UCSD-AML1 (cell line): ENCODE data around the gene IRX5.

Experiments
- DNase-seq: peaks from one replicate; lab custom pipeline; 2025; ENCODE audit not compliant: unreplicated experiment; lab: John Stamatoyannopoulos, UW

Gene IRX5

DNA sequence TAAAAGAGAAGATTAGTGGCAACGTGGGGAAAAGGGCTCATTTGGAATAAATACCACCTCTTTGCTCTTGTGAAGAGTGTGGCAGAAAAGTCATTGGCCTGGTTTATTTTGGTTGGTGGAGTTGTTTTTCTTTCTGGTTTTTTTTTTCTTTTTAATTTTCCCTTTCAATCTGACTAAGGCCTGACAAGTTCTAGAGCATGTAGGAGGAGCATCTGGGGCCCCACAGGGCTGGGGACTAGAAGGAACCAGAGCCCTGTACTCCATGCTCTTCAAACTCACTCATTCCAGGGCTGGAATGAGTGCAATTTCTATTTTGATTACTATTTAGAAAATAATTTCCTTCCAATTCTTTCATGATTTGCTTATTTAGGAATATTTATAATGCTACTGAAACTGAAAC lies 13.3 kb downstream of the IRX5 start:
- no peak for DNase-seq

DNA sequence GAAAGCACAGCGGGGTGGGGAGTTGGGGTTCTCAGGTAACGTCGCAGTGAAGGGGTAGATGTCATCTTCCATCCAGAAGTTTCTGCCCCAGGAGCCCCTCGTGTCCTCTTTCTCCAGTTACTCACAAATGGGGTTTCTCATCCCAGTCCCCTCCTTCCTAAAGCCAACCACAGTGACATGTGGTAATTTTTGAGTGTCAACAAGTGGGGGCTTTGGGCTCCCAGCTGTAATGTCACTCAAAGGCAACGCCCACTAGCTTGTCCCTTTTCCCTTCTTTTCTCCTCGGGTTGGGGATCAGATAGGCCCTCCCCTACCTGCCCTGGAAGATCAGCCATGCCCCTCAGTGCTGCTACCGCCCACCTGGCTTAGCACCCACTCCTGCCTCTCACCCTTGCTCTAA lies 14.4 kb downstream of the IRX5 start:
- DNase-seq, result no peak

DNA sequence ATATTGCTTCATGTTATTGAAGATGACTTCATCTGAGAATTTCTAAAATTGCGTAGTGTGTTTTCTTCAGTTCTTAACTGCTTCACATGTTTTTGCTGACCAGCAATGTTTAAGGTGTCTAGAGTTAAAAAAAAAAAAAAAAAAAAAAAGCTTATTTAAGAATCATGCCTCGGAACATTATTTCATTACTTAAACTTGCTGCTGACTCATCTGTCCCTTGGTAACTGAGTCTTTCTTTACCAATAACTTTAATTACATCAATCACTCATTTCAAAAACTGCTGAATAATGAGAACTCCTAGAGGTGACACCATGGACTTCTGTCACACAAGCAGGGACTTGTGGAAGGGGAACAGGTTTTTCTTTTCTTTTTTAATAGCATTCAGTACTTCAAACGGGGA lies 16.2 kb downstream of the IRX5 start:
- DNase-seq, result no peak

DNA sequence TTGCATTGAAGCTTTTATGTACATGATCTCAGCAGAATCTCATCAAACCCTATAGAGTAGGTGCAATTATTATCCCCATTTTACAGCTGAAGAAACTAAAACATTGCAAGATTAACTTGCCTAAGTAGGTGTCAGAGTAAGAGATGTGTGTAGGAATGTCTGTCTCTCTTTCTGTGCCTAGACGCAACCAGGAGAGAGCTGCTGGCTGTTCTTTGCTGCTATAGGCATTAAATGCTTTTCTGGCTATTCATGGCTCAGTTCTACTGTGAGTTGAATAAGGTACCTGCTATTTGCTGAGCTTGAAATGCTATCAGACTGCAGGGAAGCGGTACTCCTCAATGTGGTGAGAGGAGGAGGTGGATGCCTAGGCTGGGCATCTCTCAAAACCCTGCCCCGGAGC lies 17.0 kb downstream of the IRX5 start:
- DNase-seq, result no peak

DNA sequence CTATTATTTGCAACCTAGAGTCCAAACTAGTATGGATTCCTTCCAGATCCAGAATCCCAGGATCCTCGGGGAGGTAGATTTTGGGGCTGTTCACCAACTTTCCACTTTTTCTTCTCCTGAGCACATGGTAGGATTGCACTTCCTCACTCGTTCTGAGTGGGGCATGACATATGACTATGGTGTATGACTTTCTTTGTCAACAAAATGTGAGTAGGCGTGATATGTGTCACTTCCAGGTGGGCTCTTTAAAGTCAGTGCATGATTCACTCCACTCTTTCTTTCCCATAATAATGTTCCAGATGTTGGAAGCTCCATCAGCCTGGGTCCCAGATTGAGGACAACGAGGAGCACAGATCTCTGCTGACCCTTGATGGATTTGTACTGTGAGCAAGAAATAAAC lies 21.5 kb downstream of the IRX5 start:
- no peak for DNase-seq

DNA sequence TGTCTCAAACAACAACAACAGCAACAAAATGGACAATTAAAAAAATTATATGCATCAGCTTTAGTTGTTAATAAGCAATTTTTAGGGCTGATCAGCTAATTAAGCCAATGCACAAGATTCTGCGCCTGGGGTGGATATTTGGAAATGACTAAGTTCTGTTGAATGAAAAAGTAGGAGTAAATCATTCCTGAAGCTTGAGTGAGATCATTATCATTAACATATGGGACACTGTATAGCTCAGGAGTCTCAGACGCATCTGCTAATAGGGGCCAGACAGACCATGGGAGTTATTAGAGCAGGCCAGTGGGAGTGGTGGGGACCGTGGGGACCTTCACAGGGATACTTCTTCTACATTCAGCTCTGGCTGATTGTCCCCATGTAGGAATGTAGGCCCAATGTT lies 22.8 kb downstream of the IRX5 start:
- no peak for DNase-seq

DNA sequence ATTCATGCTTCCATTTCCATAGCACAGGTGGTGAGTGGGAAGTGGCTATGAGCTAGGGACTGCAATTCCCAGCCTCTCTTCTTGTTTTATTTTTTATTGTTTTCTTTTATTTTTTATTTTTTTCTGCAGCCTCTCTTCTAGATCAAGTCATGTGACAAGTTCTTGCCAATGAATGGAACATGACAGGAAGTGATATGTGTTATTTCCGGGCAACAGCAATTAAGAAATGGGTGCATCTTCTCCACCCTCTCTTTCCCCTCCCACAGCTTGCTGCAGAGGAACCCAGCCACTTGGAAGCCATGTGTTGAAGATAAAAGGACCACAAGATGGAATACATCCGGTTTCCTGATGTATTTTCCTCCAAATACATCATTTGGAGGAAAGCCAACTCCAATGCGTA lies 23.6 kb downstream of the IRX5 start:
- DNase-seq, result no peak

DNA sequence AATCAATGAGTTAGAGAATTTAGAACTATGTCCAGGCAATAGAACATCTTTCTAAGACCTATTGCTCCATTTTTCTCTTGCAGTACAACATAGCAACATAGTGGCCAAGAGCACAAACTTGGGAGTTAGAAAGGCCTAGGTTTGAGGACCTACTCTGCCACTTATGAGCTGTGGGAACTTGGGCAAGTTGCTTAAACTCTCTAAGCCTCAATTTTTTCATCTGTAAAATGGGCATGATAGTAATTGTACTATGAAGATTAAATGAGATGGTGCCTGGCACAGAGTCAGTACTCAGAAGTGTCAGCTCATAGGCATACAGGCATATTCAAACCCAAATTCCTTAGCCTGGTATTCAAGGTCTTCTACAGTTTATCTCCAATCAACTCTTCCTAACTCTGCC lies 25.1 kb downstream of the IRX5 start:
- DNase-seq, result no peak

DNA sequence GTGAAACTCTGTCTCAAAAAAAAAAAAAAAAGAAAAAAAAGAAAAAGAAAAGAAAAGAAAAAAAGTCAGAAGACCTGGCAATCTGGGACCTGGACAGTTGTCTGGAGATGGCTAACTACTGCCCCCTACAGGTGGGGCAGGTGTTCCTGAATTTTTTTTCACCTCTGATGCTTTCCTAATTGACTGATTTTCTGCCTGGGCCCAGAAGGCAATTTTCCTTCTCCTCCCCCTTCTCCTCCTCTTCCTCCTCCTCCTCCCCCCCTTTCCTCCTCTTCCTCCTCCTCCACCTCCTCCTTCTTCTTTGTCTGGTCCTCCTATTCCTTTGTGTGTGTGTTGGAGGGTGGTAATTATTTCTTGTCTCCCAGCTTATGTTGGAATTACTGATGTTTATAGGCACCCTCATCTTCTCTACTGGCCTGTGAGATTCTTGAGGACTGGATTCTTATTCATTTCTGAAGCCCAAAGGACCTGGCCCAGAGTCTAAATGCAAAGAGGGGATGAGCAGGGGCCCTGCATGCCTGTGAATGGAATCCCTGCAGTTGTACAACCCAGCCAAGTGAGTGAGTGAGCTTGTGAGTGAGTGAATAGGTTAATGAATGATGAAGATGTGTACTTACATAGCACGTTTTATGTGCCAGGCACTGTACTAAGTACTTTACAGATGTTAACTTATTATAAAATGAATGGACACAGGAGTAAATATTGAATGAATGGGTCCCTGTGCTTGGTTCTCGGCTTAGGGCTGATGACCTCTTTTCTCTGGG lies 26.9 kb downstream of the IRX5 start:
- DNase-seq, result peak; percentile 43

DNA sequence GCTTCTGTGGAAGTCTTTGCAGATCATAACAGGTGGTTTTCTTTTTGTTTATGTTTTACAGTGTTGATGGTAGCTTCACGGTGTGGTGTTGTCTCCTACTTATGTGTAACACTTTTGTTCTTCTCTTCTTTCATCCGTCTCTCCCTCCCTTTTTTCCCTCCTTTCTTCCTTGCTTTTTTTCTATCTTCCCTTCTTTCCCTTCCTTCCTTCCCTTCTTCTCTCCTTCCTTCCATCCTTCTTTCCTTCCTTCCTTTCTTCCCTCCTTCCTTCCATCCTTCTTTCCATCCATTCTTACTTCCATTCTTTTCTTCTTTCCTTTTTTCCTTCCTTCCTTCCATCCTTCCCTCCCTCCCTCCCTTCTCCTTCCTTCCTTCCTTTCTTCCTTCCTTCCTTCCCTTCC lies 31.4 kb downstream of the IRX5 start:
- DNase-seq, result no peak

DNA sequence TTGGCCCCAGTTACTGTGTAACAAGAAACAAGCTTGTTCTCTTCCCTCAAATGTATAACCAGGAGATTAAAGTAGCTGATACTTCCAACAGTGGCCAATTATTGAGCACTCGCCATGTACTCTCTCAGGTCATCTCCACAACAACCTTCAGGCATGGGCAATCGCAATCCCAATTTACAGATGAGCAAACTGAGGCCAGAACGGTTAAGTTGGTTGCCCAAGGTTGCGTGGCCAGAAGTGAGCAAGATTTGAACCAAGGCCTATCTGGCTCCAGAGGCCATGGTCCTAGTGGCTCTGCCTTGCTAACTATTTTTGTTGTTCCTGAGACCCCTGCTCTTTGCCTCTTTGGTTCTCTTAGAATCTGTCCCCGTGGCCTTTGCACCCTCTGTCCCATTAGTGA lies 33.6 kb downstream of the IRX5 start:
- DNase-seq, result no peak

DNA sequence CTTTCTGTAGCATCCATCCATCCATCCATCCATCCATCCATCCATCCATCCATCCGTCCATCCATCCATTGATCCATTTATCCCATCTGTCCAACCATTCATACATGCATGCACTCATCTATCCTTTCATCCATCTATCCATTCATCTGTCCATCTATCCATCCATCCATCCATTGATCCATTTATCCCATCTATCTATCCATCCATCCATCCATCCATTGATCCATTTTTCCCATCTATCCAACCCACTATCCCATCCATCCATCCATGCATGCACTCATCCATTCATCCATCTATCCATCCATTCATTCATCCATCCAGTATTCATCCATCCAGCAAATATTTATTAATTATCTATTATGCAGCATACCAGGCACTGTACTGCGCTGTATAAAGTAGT lies 34.8 kb downstream of the IRX5 start:
- DNase-seq, result no peak

DNA sequence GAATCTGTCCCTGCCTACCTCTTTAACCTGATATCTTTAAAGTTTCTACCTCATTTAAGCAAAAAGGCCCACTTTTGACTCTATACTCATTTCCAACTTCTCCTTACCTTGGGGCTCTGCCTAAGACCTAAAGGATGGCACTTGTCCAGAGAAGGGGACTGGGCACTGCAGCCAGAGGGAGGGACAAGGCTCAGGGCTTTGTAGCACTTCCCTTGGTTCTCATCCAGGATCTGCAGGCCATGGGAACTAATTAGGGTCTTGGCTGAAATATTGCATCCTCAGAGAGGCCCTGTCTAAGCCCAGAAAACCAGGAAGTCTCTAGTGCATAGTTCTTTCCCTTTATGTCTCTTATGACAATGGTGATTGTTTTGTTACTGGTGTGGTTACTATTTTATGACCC lies 37.3 kb downstream of the IRX5 start:
- DNase-seq, result no peak

DNA sequence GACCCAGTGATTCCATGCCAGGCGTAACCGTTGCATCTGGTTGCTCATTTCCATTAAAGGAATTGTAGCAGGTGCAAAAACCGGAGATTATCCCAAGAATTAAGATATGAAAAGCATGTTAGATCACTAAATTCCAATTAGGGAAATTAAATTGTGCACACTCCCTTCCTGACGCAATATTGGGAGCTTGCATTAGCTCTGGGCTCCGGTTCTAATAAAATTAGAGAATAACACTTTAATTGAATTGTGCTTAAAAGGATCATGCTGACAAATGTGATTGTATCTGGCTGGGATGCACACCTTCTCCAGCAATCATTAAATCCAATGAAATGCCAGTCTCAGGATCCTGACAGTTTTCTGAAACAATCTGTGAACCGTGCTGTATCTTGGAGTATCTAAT lies 38.1 kb downstream of the IRX5 start:
- no peak for DNase-seq

DNA sequence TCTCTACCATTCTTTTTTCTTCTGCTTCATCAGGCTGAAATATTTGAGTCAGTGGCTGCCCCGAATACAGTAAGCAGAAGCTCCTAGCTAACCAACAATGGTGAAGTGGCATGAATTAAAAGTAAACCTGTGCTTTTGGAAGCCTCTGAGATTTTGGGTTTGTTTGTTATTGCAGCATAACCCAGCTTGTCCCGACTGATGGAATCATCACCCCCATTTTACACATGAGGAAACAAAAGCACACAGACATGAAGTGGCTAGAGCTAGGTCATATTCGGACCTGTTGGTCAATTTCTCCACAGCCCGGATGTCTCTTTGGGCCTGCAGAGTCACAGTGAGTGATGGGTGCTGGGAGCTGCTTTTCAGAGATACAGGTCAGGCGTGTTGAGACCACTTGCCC lies 39.4 kb downstream of the IRX5 start:
- no peak for DNase-seq

DNA sequence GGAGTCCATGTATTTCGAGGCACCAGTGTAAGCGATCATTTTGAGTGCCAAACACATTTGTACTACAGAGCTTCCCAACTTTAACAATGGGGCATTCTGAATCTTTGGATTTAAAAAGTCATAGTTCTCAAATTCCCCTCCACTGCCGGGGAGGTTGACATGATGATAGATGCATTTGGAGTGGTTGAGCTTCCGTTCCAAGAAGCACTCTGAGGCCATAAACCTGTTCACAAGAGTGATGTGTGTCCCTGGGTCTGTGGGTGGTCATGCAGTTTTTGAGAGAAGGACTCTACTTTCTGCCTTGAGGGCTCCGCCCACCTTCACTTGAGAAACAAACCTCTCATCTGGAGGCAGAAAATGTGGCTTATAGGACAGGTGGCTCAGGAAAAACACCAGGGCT lies 43.7 kb downstream of the IRX5 start:
- DNase-seq, result peak; percentile 31

DNA sequence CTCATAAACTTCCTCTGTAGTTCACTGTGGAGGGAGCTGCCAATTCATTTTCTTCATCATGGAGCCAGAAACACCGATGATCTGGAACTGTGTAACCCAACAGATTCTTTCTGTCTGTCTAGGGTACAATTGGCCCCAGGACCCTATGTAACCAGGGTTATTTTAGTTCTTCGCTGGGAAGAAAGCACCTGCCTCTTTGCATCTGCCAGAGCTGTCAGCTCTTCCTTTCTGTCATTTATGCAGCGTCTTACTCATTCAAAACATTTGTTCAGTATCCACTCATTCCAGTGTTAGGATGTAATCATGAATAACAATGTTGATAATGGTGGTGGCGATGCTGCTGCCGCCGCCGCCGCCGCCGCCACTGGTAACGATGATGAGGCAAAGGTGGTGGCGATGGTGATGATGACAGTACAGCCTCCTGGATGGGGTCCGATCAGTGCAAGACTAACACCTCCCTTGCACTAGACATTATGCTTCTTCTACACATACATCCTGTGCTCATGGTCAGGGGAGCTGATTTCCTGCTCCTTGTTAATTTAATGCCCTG lies 46.1 kb downstream of the IRX5 start:
- DNase-seq, result no peak

DNA sequence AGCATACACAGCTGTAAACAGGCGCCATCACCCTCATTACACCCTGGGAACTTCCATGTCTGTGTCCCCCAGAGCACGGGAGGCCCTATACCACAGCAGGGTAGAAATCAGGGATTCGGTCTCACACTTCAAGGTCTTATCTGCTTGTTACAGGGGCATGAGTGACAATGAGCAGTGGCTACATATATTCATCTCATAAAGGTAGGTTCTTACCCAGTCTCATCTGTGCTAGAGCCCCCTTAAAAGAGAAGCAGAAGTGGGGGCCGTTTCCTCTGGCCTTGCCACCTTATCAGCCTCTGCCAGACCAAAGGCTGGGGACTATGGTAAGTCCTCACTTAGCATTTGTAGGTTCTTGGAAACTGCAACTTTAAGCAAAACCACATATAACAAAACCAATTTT lies 46.5 kb downstream of the IRX5 start:
- no peak for DNase-seq

DNA sequence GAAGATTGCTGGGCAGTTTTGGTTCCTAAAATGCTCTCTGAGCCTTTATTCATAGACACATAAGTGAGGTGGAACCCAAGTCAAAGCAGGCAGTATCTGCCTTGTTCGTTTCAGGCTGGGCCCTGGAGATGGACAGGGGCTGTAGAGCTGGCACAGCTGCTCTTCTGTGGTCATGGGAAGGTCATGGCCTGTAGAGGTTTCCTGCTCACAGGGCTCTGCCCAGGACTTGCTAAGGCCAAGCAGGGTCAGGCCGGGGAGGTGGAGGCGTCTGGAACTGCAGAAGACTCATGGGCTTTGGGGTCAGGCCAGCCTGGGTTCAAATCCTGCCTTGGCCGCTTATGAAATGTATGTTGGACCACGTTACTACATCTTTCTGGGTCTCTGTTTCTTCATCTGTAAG lies 50.2 kb downstream of the IRX5 start:
- no peak for DNase-seq
